CD4-positive, alpha-beta T cell treated with Interleukin-1 beta for 1 hour (primary cell): Measurements from ENCODE around the gene RARS2.

Experiments used
- DNase-seq, 2 donors: peaks; one replicate each; pipeline ENCODE4 v3.0.0-alpha.2; 2020 to 2022

The RARS2 gene

GRCh38 chr6:87573307-87574024, 16.3 kb downstream of the RARS2 start:
- DNase-seq: no peak

GRCh38 chr6:87572883-87573282, 16.9 kb downstream of the RARS2 start:
- DNase-seq: no peak

- DNase-seq: no peak
These were observed 17.8 kb downstream of the RARS2 start for GRCh38 chr6:87572021-87572420.

GRCh38 chr6:87561017-87561416, 28.8 kb downstream of the RARS2 start:
- no peak for DNase-seq

GRCh38 chr6:87558446-87558845, 31.3 kb downstream of the RARS2 start:
- no peak for DNase-seq

GRCh38 chr6:87555506-87555905, 34.3 kb downstream of the RARS2 start:
- DNase-seq: no peak

GRCh38 chr6:87553159-87553765, 36.5 kb downstream of the RARS2 start:
- DNase-seq: no peak

- DNase-seq: no peak
These were observed 38.0 kb downstream of the RARS2 start for GRCh38 chr6:87551799-87552198.

- no peak for DNase-seq
These were observed 45.4 kb downstream of the RARS2 start for GRCh38 chr6:87544474-87544735.

GRCh38 chr6:87543696-87544473, 45.9 kb downstream of the RARS2 start:
- no peak for DNase-seq

- DNase-seq: no peak
These were observed 48.0 kb downstream of the RARS2 start for GRCh38 chr6:87541744-87542143.

GRCh38 chr6:87541041-87541440, 48.7 kb downstream of the RARS2 start:
- no peak for DNase-seq

- no peak for DNase-seq
These were observed 49.2 kb downstream of the RARS2 start for GRCh38 chr6:87540539-87540938.

- no peak for DNase-seq
These were observed 50.2 kb downstream of the RARS2 start for GRCh38 chr6:87539554-87539953.

- no peak for DNase-seq
These were observed 51.1 kb downstream of the RARS2 start for GRCh38 chr6:87538510-87539260.

GRCh38 chr6:87534377-87535047, 55.3 kb downstream of the RARS2 start:
- DNase-seq: no peak

- no peak for DNase-seq
These were observed 60.6 kb downstream of the RARS2 start for GRCh38 chr6:87529221-87529620.

GRCh38 chr6:87522686-87523085, 67.1 kb downstream of the RARS2 start:
- DNase-seq: no peak

- no peak for DNase-seq
These were observed 71.3 kb downstream of the RARS2 start for GRCh38 chr6:87518453-87518852.

- DNase-seq: no peak
These were observed 75.0 kb downstream of the RARS2 start for GRCh38 chr6:87514831-87515230.

GRCh38 chr6:87504441-87504840, 85.3 kb downstream of the RARS2 start:
- DNase-seq: no peak

GRCh38 chr6:87501809-87502572, 87.8 kb downstream of the RARS2 start:
- no peak for DNase-seq
